ENCODE data around the gene NCKAP5.

Gene NCKAP5

DNA sequence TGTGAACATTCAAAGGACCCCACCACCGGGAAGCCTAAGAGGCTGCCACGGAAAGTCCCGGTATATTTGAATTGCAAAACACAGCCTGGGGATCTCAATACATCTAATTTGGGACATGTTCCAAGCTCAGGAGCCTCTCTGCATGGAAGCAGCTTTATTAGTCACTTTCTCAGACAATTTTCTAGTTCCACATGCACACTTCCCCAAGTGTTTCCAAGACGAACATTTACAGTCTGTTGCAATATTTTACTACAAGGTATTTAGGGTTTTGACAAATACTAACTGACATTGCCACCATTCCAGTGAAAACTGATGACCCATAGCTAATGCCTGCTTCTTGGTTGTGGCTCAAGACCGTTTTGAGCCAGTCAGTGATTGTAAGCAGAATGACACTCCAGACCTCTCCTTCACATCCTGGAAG, 145.3 kb downstream of the NCKAP5 start:
- no peak for DNase-seq (ENCODE audit: low read depth, low spot score)

DNA sequence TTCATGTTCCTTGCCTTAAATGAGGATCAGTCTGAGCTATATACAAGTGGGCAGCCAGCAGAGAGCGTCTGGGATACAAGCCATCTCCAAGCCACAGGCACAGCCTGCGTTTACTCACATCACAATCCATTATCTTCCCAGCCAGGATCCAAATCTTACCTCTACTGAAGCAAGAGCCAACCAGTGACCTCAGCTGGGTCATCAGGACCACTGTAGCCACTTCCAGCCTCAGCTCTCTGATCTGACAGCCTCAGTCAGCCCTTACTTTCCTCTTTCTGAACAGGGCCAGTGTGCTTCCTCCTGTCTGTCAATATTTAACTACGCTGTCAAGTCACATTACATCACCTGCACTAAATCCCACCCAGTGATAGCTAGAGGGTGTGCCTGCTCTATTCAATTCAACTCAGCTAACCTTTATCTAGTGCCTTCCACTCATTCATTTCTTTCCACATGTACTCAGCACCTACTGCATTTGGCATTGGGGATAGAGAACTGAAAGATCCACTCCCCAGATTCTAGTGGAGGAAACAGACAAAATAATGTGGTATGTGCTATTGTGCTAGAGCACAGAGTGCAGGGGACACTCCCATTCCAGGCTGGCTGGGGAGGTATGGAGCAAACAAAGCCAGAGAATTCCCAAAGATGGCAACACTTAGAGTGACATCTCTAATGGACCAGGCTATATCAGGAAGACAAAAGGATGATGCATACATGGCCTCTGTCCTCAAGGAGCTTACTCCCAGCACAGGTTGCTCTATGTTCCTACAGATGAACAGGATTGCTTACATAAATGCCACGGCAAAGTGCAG, 146.5 kb downstream of the NCKAP5 start:
- DNase-seq (ENCODE audit: low read depth, low spot score) = no peak

DNA sequence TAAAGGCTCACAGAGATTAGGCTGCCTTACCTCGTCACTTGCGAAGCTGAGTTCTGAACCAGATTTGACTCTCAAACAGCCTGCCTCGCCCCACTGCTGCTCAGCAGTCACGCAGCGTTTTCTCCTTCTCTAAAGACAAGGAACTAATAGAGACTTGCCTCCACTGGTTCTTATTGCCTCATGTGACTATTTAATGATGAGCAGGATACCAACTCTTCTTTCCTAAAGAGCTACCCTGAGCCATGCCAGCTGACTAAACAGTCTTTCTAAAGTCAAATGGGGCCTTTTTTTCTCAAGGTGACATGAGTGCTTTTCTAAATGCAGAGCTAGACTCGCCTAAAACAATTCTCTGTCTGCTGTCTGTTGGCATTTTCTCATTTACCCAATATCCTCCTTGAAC, 147.5 kb downstream of the NCKAP5 start:
- no peak for DNase-seq (ENCODE audit: low read depth, low spot score)

DNA sequence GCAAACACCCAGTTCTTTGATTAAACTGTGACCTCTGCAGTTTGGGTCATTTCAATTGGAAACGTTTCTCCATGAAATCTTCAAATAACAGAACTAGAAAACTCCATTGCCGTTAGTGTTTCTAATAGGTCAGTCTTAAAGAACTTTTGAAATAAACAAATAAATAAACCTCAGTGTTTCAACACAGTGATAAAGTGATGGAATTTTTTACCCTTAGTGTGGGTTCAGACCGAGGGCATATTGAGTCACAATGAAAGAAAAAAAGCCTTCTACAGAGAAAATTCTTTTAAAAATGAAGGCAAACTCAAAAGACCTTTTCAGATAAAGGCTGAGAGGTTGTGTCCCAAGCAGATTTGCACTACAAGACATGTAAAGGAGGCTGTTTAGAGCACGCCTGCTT, 149.6 kb downstream of the NCKAP5 start:
- DNase-seq (ENCODE audit: low read depth, low spot score) = no peak

DNA sequence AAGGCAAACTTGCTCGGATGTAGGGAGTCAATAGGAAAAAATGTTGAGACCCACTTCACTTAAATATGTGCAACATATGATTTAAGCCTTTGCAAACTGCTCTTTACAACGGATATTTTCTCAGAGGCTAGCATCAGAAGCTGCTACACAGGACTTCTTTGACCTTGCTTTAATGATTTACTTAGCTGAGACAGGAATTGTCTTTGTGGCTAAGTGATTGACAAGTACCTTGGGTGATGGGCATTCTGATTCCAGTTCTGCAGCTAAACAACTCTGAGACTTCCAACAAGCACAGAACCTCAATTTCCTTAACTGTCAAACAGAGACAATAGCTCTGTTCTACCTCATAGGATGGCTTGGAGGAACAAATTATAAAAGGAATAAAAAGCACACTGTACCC, 150.2 kb downstream of the NCKAP5 start:
- no peak for DNase-seq (ENCODE audit: low read depth, low spot score)

DNA sequence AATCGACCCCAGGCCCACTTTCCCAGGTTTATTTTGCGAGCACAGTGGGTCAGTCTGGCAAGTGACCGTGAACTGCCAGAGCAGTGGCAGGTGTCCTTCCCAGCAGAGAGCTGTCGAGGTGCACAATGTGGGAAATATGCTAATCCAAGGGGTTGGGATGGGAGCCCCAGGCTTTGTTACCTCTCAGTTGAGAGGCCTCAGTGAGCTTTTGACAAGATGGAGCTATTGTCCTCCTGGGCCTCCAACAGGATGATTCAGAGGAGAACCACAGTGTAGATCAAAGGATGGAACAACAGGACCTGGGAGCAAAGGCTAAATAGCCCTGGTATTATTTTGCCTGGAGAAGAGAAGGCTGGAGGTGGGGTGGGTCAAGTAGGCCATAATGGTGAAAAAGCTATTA, 150.8 kb downstream of the NCKAP5 start:
- no peak for DNase-seq (ENCODE audit: low read depth, low spot score)

DNA sequence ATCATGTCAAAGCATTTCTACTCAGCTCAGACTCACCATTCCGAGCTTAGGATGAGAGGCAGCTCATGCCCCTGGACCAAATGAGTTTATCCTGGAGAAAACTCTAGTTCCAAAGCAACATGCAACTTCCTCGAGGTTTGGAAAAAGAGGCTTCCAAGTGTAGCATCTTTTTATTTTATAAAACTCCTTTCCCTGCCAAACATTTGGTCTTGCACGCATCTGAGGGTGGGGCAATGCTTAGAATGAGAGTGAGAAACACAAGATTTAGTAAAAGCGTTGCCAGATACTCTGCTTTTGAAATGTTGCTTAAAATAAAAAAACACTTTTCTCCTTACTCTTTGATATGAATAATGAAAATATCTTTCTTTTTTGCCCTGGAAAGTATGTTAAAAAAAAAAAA, 151.5 kb downstream of the NCKAP5 start:
- no peak for DNase-seq (ENCODE audit: low read depth, low spot score)

DNA sequence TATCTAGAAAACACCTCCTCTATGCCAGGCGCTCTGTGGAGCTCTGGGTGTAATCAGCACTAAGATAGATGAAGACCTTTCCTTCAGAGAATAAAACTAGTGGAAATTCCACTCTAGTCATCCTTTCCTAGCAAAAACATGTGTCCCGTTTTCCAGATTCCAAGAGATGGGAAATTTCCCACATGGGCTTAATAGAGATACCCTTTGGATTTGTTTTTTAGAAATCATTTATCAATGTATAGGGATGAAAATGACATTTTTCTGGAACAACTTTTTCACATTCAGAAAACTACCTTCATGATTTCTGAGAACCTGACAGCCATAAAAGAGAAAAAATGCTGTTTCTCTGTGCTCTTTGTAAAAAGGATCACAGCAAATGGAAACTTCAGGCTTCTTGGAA, 152.1 kb downstream of the NCKAP5 start:
- DNase-seq (ENCODE audit: low read depth, low spot score) = no peak

DNA sequence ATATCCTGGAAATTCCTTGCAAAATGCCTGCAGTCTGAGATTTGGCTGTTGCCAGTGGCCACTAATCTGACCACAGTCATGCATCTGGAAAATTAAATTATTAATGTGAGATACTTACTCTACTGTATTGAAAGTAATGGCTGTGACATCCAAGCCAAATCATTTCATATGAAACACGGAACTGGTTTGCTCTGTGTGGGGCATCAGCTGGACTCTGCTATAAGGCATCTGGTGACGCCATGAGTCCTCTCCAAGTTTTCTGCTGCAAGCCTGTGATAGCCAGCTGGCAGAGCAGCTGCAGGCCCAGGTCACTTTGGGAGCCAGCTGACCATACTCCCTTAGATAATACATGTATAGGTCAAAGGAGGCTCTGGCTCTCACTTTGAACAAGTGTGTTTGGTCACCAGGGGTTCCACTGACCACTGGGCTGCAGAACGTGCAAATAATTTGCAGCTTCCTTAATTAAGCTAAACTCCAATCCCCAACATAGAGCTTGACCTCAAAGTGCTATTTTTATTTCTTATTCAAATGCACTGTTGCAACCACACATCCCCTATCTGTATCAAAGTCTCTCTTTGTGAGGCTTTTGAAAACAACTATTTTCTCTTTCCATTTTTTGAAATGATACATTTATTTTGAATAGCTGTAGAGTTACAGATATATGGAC, 152.9 kb downstream of the NCKAP5 start:
- DNase-seq (ENCODE audit: low read depth, low spot score) = no peak

DNA sequence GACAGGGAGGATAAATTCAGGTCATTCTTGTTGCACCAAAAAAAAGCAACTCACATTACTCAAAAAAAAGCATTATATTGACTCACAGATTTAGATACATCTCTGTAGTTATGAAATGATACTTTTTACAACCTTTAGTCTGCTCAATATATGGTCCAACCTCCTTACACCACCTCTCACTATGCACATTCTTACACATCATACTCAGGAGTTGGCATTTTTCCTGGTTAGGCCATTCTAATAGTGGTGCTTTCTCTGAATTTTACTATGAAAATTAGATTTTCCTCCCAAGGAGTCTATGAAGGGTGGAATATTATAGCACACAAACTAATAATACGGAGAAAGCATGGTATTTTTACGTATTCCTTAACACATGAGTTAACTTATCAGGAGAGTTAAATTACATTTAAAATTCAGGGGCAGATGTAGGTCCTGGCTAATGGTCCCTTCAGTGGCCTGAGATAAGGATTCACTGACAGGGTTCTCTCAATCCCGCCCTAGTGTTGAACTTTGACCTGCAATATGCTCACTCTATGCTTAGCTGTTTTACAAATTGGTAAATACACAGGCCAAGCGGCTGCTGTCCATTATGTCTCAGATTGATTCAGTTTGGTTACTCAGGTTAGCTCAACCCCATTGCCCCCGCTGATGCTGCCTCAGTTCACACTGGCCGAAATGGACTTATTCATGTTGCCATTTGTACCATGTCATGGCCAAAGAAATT, 153.6 kb downstream of the NCKAP5 start:
- no peak for DNase-seq (ENCODE audit: low read depth, low spot score)

DNA sequence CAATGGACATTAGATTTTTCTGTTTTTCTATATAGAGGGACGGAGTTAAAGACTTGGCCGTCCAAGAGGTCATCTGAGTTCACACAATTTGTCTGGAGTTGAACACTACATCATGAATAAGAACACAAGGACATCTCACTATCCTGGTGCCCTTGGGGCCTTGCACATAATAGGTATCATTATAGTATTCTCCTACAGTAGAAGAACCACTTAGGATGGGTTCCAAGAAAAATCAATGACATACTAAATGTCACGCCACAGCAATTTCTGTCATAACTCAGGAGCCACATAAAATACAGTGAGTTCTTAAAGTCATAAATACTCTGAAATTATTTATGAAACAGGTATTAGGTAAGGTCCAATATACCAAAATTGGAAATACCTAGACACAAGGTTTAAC, 154.4 kb downstream of the NCKAP5 start:
- no peak for DNase-seq (ENCODE audit: low read depth, low spot score)

DNA sequence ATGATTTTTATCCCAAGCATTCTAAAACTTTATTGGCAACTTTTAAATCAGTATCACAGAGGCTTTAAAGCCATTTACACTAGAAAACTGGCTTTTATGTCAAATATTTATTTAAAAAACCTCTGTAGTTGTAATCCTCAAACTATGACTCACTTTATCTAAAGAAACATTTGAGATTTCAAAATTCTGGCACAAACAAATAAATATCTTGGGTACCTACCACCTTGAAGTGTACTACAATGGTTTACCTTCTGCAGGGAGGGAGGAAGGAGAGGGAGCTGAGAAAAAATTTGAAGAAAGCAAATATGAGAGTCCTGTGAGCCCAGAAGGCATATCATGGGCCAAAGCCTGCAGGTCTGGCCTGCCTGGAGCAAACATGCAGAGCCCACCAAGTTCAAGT, 155.6 kb downstream of the NCKAP5 start:
- DNase-seq (ENCODE audit: low read depth, low spot score) = no peak

DNA sequence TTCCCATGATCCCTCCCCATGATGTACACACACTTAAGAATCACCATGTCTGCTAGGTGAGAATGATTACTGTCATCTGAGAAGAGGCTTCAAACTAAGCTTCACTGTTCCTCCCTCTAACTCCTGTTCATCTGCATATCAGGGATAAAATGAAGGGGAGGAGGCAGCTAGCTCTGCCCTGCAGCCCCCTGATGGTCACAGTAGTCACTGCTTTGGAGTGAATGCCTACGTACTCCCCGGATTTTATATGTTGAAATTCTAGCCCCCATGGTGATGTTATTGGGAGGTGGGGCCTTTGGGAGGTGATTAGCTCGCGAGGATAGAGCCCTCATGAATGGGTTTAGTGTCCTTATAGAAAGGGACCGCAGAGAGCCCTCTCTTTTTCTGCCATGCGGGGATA, 156.4 kb downstream of the NCKAP5 start:
- DNase-seq (ENCODE audit: low read depth, low spot score) = no peak

DNA sequence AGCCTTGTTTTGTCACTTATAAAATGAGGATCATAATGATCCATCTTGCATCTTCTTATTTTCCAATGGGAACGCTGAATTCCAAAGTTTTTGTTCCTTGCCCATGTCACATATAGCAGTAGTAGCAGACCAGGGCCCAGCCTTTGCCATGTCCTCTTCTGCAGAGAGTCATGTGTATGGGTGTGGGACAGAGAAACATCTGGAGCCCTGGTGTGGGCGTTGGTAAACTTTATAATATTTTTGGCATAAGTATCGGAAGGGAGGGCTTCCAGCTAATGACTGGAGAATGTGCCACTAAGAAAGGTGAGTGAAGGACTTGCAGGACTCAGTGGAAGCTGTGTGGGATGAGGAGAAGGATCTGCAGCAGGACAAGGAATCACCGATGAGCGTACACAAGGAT, 157.2 kb downstream of the NCKAP5 start:
- DNase-seq (ENCODE audit: low read depth, low spot score) = no peak

DNA sequence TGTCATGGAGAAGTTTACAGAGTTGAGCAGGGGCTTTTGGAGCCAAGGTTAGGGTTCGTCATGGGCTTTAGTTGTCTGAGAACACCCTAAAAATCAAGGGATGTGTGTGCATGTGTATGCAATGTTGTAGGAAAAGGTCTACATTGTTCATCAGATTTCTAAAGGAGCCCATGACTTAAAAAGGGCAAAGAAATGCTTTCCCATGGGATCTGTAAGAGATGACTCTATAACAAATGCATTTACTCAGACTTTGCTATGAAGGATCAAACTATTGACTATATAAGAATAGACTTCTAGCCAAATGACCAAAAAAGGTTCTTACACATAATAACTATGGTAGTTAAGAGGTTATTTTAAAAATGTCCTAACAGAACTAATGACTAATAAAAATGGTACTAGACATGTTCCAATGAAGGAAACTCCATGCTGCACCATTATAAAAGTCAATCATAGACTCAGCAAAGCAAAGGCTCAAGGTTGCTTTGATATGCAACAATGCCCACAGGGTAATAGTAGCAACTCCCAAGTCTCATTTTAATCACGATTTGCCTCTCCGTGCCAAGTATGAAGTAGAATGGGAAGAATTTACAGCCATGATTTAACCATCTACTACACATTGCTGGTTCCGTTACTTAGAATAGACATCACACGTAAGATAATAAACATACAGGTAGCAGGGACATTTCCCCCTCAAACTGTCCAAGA, 158.5 kb downstream of the NCKAP5 start:
- no peak for DNase-seq (ENCODE audit: low read depth, low spot score)

DNA sequence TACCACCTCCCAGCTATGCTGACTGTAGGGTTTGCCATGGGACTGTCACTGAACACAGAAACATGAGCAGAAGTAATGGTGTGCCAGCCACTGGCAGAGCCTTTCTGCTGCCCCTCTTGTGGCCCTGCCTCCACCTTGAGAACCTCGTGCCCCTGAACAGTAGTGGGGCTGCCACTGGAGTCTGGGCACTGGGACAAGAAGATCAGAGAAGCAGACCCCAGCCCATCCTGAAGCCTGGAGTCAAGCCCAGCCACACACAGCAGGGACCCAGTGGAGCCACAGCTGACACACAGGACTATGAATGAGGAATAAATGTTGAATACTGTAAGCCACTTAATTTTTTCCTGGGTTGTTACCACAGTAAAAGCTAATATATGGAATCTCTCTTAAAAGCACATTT, 159.6 kb downstream of the NCKAP5 start:
- no peak for DNase-seq (ENCODE audit: low read depth, low spot score)

DNA sequence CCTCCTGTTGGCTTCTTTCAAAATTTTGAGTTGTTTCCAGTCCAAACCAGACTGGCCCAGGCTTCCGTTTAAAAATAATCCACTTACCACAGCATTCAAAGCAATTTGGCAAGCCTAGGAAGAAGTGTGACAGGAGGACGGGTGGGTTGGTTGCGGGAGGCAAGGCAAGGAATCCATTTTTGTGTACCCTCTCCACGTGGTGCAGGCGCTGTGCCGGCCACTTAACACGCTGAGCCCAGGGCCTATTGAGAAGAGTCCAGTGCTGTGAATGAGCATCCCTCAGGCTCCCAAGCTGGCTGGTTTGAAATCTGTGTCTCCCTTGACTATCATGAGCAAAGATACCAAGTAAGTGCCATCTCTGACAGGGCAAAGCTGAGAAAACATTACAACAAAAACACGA, 160.9 kb downstream of the NCKAP5 start:
- no peak for DNase-seq (ENCODE audit: low read depth, low spot score)

DNA sequence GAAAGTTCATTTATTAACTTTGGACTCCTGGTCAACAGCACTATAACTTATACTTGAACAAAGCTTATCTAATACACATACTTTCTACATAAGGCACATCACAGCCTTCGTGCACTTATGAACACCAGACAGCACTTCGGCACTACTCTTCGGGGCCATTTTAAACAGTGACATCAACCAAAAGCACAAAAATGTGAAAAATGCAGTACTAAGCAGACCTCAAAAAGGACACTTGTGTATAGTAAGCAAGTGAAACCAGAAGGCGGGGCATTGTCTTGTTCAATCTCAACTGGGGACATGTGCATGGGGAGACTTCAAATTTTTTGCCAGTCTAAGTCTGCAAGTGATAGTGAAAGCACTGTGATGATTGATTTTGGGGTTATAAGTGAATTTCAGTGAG, 163.0 kb downstream of the NCKAP5 start:
- no peak for DNase-seq (ENCODE audit: low read depth, low spot score)

DNA sequence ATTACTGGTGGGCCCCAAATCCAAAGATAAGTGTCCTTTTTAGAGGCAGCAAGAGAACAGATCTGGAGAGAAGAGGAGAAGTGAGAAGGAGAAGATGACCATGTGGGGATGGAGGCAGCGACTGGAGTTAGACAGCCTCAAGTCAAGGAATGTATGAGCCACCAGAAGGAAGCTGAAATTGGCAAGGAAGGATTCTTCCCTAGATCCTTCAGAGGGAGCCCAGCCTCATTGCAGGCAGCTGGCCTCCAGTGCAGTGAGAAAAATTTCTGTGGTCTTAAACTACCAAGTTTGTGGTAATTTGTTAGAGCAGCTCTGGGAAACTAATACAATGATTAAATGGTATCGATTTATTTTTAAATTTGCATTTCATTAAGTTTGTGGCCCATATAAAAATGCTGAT, 167.9 kb downstream of the NCKAP5 start:
- no peak for DNase-seq (ENCODE audit: low read depth, low spot score)

DNA sequence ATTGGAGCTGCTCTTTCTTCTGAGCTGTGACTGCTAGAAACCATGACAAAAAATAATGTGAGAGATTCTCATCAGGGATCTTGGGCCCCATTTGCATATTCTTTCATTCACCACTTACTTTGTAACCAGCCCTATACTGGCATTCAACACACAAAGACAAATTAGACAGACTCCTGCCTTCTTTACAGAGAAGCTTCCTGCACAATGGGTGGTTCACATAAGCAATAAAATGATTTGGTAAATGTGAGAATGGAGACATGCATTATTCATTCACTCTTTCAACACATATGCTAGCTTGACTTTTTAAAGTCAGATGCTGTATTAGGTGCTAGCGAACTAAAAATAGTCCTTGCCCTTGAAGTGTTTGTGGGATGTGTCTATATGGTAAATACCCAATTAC, 174.4 kb downstream of the NCKAP5 start:
- DNase-seq (ENCODE audit: low read depth, low spot score) = no peak

DNA sequence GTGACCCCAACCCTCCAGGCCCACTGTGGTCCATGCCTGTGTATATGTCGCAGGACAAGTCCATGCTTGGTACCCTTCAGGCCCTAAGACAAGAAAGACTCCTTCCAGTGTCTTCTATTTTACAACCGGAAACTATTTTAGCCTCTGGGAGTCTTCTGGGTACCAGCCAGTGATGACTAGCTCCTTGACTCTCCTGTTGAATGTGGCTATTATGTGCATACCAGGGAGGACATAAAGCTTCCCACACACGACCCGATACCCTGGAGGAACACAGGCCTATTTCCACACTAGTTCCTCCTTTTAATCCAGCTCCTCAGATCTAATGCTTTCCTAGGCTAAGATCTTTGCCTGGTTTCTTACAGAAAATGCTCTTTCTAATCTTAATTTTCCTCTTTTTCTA, 178.1 kb downstream of the NCKAP5 start:
- no peak for DNase-seq (ENCODE audit: low read depth, low spot score)

DNA sequence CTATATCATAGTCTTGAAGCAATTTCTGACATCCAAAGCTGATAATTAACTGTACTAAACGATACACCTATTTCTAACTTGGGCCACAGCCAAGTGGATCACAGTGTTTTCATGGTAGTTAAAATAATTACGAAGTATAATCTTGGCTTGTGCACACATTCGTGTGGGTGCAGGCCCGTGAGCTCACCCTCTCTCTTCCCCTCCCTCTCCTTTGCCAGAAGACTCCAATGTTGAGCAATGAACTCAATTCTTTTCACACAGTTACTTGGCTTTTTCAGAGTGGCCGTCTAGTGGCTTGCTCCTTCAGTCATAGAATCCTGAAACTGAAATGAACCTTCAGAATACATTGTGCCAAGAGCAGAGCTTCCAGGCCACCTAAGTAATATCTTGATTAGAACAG, 178.7 kb downstream of the NCKAP5 start:
- DNase-seq (ENCODE audit: low read depth, low spot score) = no peak
